DOHH2 (cell line): ENCODE measurements around the gene DNAH3.

Experiments
- EZH2phosphoT487 ChIP-seq: fragments of 200-600 bp; sonication (generic); IDR thresholded peaks from 2 replicates; pipeline ENCODE4 v1.6.1; 2017; ENCODE audit warnings: borderline replicate concordance, mild to moderate bottlenecking, antibody characterized with exemption, low read length, moderate library complexity, mixed read lengths
- TF ChIP-seq, protein P1 (sequence below): fragments of 200-600 bp; sonication (generic); IDR thresholded peaks from one replicate; pipeline ENCODE4 v1.5.1; 2014; ENCODE audit warnings: antibody characterized with exemption, mild to moderate bottlenecking, low read depth, low read length; ENCODE audit not compliant: poor library complexity, severe bottlenecking

DNA sequence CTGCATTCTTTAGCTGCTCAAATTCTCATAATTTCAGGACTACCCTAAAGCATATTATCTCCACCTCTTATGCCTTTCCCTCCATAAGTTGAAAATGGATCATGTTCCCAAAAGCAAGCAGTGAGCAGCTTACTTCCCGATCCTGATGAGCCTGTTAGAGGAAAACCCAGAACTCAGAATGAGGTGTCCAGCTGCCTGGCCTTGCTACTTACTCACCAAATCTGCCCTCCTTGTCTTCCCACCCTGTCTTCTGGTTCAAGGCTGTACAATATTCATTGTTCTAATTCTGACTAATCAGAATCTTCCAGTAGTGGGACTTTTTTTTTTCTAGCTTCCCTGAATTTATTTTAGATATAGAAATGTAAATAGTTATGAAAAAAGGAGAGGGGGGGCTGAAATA is 239.3 kb downstream of the DNAH3 start:
- TF ChIP-seq, protein P1, sequence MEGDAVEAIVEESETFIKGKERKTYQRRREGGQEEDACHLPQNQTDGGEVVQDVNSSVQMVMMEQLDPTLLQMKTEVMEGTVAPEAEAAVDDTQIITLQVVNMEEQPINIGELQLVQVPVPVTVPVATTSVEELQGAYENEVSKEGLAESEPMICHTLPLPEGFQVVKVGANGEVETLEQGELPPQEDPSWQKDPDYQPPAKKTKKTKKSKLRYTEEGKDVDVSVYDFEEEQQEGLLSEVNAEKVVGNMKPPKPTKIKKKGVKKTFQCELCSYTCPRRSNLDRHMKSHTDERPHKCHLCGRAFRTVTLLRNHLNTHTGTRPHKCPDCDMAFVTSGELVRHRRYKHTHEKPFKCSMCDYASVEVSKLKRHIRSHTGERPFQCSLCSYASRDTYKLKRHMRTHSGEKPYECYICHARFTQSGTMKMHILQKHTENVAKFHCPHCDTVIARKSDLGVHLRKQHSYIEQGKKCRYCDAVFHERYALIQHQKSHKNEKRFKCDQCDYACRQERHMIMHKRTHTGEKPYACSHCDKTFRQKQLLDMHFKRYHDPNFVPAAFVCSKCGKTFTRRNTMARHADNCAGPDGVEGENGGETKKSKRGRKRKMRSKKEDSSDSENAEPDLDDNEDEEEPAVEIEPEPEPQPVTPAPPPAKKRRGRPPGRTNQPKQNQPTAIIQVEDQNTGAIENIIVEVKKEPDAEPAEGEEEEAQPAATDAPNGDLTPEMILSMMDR, result no peak
- TF ChIP-seq EZH2phosphoT487, result no peak
